Prostate gland (tissue), 2 donors: ENCODE data around the gene HMOX2. TPM values are rescaled to one million over a fixed set of nuclear protein-coding genes. Genes with fewer than 3 reads are reported as not detected.

Source experiments
- DNase-seq: peaks from one replicate; pipeline ENCODE4 v3.0.0-alpha.2; 2019; ENCODE audit warnings: low spot score
- H3K27ac ChIP-seq, 2 donors: fragments of 200-600 bp; sonication (generic); 2 replicates each; pipeline ENCODE4 v1.5.1; 2017 to 2019
- H3K27me3 ChIP-seq: fragments of 200-600 bp; sonication (generic); replicated peaks from 2 replicates; pipeline ENCODE4 v1.5.1; 2019; ENCODE audit not compliant: insufficient read depth
- H3K36me3 ChIP-seq, 2 donors: fragments of 200-600 bp; sonication (generic); 1 replicate in 1 of 2; 2 replicates in 1 of 2; pipeline versions ENCODE4 v1.5.1 to v1.8.1; 2017 to 2019
- H3K4me1 ChIP-seq: fragments of 200-600 bp; sonication (generic); replicated peaks from 2 replicates; pipeline ENCODE4 v1.5.1; 2019
- H3K4me3 ChIP-seq, 2 donors: fragments of 200-600 bp; sonication (generic); 2 replicates each; pipeline ENCODE4 v1.5.1; 2017 to 2019
- H3K9me3 ChIP-seq: fragments of 200-600 bp; sonication (generic); 2 replicates; pipeline ENCODE4 v1.5.1; 2017
- POLR2A ChIP-seq: fragments of 450-650 bp; IDR thresholded peaks from one replicate; pipeline ENCODE4 v1.6.1; 2016; ENCODE audit warnings: antibody characterized with exemption, mild to moderate bottlenecking
- POLR2AphosphoS5 ChIP-seq: sonication (generic); formaldehyde crosslinking; IDR thresholded peaks from one replicate; pipeline ENCODE4 v1.6.1; 2017; ENCODE audit warnings: antibody characterized with exemption
- WGBS: methylation state at CpG from one replicate; pipeline ENCODE4 v1.1.5; 2018; 5-methylcytosine and 5-hydroxymethylcytosine counted together
- intact Hi-C: fragments of 100-400 bp; cut with DNase I; formaldehyde crosslinking; loops from one replicate; pipeline ENCODE4 v1.14.2; 2022
- total RNA-seq, 2 donors: library from RNA; depleted of rRNA; stranded (reverse); fragments of >200 nt; gene quantifications; one replicate each; pipeline ENCODE4 v1.1.0, GENCODE V29; 2016
- TF ChIP-seq, protein P1 (sequence below), 4 experiments: fragments of 200-600 bp in 2 of 4; fragments of 450-650 bp in 2 of 4; sonication (generic) in 2 of 4; IDR thresholded peaks; 1 replicate in 3 of 4; 2 replicates in 1 of 4; pipeline ENCODE4 v1.5.1; 2016 to 2019; ENCODE audit warnings: antibody characterized with exemption in 4 of 4, mild to moderate bottlenecking in 2 of 4, moderate library complexity in 2 of 4

The HMOX2 gene
- total RNA-seq, 2 donors from 2014 or later: 39.9 to 70.8 TPM

DNA sequence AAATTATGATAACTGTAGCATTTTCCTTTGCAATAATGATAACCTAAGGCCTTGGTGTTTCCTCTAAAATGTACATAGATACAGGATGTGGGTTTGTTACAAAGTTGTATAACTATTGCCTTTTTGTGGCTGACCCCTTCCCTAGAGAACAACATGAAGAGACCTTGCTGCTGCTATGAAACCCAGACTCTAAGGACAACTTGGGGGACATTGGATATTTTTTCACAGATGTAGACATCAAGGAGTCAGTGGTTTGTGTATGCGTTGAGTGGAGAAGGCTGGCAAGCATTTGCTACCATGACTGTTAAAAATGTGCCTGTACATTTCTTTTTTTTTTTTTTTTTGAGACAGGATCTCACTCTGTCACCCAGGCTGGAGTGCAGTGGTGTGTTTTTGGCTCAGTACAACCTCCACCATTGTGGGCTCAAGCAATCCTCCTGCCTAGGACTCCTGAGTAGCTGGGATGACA lies 12.3 kb downstream of the HMOX2 start:
- Histone ChIP-seq H3K4me3 (no peak overlapping the region), H3K27ac (peak overlapping the region in 1 of 2 donors; percentile 44), H3K4me1 (peaks cover 7% of the 10 kb centered on the region), H3K9me3 (no peaks in the 10 kb centered on the region), H3K27me3 (no peaks in the 10 kb centered on the region), H3K36me3 (no peaks in the 10 kb centered on the region)
- DNase-seq: no peak
- TF ChIP-seq, protein P1, sequence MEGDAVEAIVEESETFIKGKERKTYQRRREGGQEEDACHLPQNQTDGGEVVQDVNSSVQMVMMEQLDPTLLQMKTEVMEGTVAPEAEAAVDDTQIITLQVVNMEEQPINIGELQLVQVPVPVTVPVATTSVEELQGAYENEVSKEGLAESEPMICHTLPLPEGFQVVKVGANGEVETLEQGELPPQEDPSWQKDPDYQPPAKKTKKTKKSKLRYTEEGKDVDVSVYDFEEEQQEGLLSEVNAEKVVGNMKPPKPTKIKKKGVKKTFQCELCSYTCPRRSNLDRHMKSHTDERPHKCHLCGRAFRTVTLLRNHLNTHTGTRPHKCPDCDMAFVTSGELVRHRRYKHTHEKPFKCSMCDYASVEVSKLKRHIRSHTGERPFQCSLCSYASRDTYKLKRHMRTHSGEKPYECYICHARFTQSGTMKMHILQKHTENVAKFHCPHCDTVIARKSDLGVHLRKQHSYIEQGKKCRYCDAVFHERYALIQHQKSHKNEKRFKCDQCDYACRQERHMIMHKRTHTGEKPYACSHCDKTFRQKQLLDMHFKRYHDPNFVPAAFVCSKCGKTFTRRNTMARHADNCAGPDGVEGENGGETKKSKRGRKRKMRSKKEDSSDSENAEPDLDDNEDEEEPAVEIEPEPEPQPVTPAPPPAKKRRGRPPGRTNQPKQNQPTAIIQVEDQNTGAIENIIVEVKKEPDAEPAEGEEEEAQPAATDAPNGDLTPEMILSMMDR (IDR thresholded peaks at IDR 0.05): no peak
- TF ChIP-seq POLR2A: no peak
- no peak for TF ChIP-seq POLR2AphosphoS5
- intact Hi-C loops: no loop called here
- WGBS: 40% methylated on average over 1 of the region's 1 CpG

DNA sequence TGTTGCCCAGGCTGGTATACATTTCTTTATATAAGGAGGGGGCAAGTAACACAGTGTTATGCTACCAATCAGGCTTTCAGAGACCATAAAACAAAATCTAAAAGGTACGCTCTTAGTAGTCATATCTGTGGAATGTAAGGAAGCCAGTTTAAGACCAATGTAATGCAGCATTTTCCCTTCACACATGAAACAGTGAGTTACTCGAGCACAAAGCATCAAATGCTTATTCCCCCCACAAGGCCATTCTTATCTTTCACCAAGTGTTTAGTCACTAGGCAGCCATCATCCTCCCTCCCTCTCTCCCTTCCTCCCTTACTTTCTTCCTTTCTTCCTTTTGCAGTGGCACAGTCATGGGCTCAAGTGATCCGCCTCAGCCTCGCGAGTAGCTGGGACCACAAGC lies 12.8 kb downstream of the HMOX2 start:
- H3K36me3 ChIP-seq: no peaks in the 10 kb centered on the region
- no peaks in the 10 kb centered on the region for H3K9me3 ChIP-seq
- H3K4me3 ChIP-seq: no peak overlapping the region
- H3K27me3 ChIP-seq: no peaks in the 10 kb centered on the region
- DNase-seq: no peak
- peaks cover 7% of the 10 kb centered on the region for H3K4me1 ChIP-seq
- H3K27ac ChIP-seq: peak overlapping the region in 1 of 2 donors; percentile 44
- 94% methylated on average over 5 of the region's 5 CpGs for WGBS
- intact Hi-C loops: no loop called here
- TF ChIP-seq POLR2A: no peak
- TF ChIP-seq, protein P1 (IDR thresholded peaks at IDR 0.05): no peak
- TF ChIP-seq POLR2AphosphoS5: no peak

DNA sequence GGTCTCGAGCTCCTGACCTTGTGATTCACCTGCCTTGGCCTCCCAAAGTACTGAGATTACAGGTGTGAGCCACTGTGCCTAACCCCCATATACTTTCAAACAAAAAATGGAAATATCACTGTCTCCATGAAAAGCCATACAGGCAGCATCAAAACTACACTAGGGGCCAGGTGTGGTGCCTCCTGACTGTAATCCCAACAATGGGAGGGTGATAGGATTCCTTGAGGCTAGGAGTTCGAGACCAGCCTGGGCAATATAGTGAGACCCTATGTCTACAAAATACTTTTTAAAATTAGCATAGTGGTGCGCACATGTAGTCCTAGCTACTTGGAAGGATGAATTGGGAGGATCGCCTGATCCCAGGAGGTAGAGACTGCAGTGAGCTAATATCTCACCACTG lies 15.7 kb downstream of the HMOX2 start:
- no peak overlapping the region for H3K4me3 ChIP-seq
- no peak for DNase-seq
- no peaks in the 10 kb centered on the region for H3K36me3 ChIP-seq
- WGBS: 98% methylated on average over 4 of the region's 4 CpGs
- TF ChIP-seq POLR2A: no peak
- TF ChIP-seq, protein P1 (IDR thresholded peaks at IDR 0.05): no peak
- no peak for TF ChIP-seq POLR2AphosphoS5
- H3K27me3 ChIP-seq: no peaks in the 10 kb centered on the region
- H3K4me1 ChIP-seq: no peaks in the 10 kb centered on the region
- no peak overlapping the region for H3K27ac ChIP-seq
- intact Hi-C loops: no loop called here
- H3K9me3 ChIP-seq: no peaks in the 10 kb centered on the region

DNA sequence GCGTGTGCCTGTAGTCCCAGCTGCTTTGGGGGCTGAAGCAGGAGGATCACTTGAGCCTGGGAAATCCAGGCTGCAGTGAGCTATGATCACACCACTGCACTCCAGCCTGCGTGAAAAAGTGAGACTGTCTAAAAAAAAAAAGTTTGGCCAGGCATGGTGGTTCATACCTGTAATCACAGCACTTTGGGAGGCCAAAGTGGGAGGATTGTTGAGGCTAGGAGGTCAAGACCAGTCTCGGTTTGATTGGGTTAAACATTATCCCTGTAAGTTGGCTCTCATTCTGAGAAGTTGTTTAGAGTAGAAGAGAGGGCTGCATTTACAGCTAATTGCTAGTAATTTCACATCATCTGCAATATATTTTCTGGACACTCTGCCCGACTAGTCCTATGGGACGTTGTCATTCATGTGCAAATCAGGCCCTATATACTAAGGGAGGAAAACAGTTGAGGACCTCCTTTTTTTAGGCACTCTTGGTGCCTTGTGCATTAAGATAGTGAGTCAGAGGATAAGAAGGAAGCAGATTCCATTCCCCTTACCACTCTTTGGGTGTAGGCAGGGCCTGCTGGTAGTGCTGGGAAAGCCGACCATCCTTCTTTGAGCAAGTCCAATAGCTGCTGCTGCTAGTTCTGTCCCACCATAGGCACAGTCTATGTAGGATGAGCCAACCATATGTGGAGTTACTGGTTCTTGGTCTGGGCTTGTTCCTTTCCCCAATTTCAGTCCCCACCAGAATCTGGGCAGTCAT lies 18.7 kb downstream of the HMOX2 start:
- WGBS: 90% methylated on average over 6 of the region's 6 CpGs
- Histone ChIP-seq H3K36me3 (no peaks in the 10 kb centered on the region), H3K4me1 (no peaks in the 10 kb centered on the region), H3K27me3 (no peaks in the 10 kb centered on the region), H3K9me3 (no peaks in the 10 kb centered on the region), H3K27ac (no peak overlapping the region), H3K4me3 (no peak overlapping the region)
- intact Hi-C loops: no loop called here
- no peak for DNase-seq
- TF ChIP-seq, protein P1 (IDR thresholded peaks at IDR 0.05): no peak
- no peak for TF ChIP-seq POLR2AphosphoS5
- no peak for TF ChIP-seq POLR2A

DNA sequence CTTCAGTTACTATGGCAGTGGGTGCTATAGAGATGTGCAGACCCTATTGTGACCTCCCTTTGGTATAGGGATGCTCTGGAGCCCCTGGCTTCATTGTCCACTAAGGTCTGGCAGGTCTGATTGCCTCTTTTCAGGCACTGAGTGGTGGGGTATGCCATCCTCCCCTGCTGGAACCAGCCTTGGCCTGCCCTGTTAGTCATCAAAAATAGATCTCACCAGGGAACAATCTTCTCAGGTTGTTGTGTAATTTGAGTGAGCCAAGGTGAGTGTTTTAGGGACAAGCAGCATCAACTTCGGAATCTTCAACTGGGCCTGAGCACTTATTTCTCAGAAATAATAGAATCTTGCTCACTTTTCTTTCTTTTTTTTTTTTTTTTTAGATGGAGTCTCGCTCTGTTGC lies 19.6 kb downstream of the HMOX2 start:
- H3K27me3 ChIP-seq: no peaks in the 10 kb centered on the region
- WGBS: 95% methylated on average over 2 of the region's 2 CpGs
- no peak overlapping the region for H3K4me3 ChIP-seq
- H3K36me3 ChIP-seq: no peaks in the 10 kb centered on the region
- DNase-seq: no peak
- no peaks in the 10 kb centered on the region for H3K9me3 ChIP-seq
- peaks cover 3% of the 10 kb centered on the region for H3K4me1 ChIP-seq
- TF ChIP-seq, protein P1 (IDR thresholded peaks at IDR 0.05): no peak
- TF ChIP-seq POLR2AphosphoS5: no peak
- TF ChIP-seq POLR2A: no peak
- H3K27ac ChIP-seq: no peak overlapping the region
- intact Hi-C loops: no loop called here
